GM23248 (cell line): ENCODE measurements around the gene NASP.

Experiments
- EZH2 ChIP-seq: fragments of 200-600 bp; sonication (generic); IDR thresholded peaks from 2 replicates; pipeline ENCODE4 v1.6.1; 2018; ENCODE audit warnings: antibody characterized with exemption, mild to moderate bottlenecking; ENCODE audit not compliant: insufficient read depth, poor library complexity, severe bottlenecking
- EZH2phosphoT487 ChIP-seq: fragments of 200-600 bp; sonication (generic); IDR thresholded peaks from 2 replicates; pipeline ENCODE4 v1.6.1; 2018; ENCODE audit warnings: antibody characterized with exemption, moderate library complexity, mild to moderate bottlenecking, low read depth; ENCODE audit not compliant: insufficient read depth

DNA sequence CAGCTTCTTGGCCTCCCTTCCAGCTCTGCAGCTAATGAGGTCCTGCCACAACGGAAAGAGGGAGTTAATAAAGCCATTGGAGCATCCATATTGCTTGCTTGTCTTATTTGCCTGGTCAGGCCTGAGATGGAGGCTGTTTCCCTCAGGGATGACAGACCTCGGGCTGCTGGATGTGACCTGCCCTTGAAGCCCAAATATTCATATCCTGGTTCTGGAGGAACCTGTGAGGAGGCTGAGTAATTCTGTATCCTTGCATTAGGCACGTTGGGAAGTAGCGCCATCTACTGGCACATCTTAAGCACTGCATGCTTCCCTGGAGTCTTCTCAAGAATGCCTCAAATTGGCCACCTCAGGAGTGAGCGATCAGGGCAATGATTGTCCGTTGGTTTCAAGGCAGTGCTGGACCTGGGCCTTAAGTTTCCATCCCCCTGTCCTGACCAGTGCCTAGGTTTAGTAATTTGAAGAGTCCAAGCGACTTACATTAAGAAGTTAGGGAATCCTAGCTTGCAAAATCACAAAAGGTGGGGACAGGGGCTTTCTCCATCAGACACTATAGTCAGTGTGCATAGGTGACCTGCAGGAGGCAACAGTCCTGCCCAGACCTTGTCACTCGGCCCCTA lies 13.8 kb upstream of the NASP start:
- no peak for TF ChIP-seq EZH2phosphoT487
- TF ChIP-seq EZH2 = no peak
